Gastroesophageal sphincter (tissue), 3 donors: ENCODE results near the gene CSNK2A1.

Experiments
- POLR2A ChIP-seq, 2 donors: fragments of 450-650 bp; IDR thresholded peaks; one replicate each; pipeline ENCODE4 v1.6.1; 2017; ENCODE audit warnings: antibody characterized with exemption in 2 of 2, mild to moderate bottlenecking in 2 of 2, moderate library complexity in 1 of 2
- POLR2AphosphoS5 ChIP-seq: sonication (generic); formaldehyde crosslinking; IDR thresholded peaks from one replicate; pipeline ENCODE4 v1.6.1; 2017; ENCODE audit warnings: antibody characterized with exemption
- TF ChIP-seq, protein P1 (sequence below), 4 experiments: fragments of 200-600 bp in 2 of 4; fragments of 450-650 bp in 2 of 4; sonication (generic) in 1 of 4; IDR thresholded peaks; one replicate each; pipeline ENCODE4 v1.5.1; 2017 to 2019; ENCODE audit warnings: antibody characterized with exemption in 4 of 4, mild to moderate bottlenecking in 2 of 4, moderate library complexity in 2 of 4

DNA sequence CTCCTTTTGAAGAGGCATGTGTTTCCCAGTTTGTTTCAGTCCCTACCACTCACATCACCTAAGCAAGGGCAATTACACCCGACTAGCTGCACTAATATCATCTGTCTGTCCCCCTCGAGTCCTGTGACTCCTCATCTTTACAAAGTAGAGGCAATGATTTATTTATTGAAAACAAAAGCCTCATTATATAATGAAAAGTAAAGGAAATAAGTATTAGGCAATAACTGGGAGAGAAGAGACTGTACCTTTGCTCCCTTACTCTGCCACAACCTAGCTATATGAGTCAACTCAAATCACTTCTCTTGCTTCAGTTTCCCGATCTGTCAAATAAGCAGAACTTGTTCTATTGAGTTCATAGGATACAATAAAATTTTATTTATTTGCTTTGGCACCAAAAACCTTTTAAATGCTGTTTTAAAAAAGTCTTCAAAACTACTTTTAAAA lies 38.9 kb downstream of the CSNK2A1 start:
- TF ChIP-seq, protein P1, sequence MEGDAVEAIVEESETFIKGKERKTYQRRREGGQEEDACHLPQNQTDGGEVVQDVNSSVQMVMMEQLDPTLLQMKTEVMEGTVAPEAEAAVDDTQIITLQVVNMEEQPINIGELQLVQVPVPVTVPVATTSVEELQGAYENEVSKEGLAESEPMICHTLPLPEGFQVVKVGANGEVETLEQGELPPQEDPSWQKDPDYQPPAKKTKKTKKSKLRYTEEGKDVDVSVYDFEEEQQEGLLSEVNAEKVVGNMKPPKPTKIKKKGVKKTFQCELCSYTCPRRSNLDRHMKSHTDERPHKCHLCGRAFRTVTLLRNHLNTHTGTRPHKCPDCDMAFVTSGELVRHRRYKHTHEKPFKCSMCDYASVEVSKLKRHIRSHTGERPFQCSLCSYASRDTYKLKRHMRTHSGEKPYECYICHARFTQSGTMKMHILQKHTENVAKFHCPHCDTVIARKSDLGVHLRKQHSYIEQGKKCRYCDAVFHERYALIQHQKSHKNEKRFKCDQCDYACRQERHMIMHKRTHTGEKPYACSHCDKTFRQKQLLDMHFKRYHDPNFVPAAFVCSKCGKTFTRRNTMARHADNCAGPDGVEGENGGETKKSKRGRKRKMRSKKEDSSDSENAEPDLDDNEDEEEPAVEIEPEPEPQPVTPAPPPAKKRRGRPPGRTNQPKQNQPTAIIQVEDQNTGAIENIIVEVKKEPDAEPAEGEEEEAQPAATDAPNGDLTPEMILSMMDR (IDR thresholded peaks at IDR 0.05) = no peak
- TF ChIP-seq POLR2A (IDR thresholded peaks at IDR 0.05) (no peak), POLR2AphosphoS5 (no peak)
